OCI-LY3 (cell line): ENCODE data around the gene OSBPL9.

Source experiments
- EZH2phosphoT487 ChIP-seq: fragments of 200-600 bp; shearing (Covaris generic); IDR thresholded peaks from 2 replicates; pipeline ENCODE4 v1.6.1; 2018; ENCODE audit warnings: antibody characterized with exemption, mixed run types, low read depth
- TF ChIP-seq, protein P1 (sequence below): fragments of 200-600, 300-600 bp; sonication (generic); IDR thresholded peaks from 2 replicates; pipeline ENCODE4 v1.5.1; 2014; ENCODE audit warnings: antibody characterized with exemption, low read length, low read depth

DNA sequence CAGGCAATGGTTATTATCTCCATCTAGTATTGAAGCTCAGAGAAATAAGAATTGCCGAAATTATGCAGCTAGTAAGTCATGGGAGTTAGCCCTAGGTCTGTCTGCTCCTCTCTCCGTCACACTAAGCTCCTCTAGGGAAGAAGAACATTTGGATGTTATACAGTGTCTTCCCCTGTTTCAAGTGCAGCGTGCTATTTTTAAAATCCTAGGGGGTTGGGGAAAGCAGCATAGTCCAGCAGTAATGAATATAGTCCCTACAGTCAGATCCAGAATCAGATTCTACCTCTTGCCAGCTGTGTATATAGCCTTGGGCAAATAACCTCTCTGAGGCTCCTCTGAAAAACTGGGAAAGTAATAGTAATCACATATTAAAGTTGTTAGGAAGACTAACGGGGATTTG is 44.5 kb upstream of the OSBPL9 start:
- TF ChIP-seq, protein P1, sequence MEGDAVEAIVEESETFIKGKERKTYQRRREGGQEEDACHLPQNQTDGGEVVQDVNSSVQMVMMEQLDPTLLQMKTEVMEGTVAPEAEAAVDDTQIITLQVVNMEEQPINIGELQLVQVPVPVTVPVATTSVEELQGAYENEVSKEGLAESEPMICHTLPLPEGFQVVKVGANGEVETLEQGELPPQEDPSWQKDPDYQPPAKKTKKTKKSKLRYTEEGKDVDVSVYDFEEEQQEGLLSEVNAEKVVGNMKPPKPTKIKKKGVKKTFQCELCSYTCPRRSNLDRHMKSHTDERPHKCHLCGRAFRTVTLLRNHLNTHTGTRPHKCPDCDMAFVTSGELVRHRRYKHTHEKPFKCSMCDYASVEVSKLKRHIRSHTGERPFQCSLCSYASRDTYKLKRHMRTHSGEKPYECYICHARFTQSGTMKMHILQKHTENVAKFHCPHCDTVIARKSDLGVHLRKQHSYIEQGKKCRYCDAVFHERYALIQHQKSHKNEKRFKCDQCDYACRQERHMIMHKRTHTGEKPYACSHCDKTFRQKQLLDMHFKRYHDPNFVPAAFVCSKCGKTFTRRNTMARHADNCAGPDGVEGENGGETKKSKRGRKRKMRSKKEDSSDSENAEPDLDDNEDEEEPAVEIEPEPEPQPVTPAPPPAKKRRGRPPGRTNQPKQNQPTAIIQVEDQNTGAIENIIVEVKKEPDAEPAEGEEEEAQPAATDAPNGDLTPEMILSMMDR = no peak
- no peak for TF ChIP-seq EZH2phosphoT487
